WTC11 (cell line): ENCODE results near the gene TSPAN9. TPM values are rescaled to one million over a fixed set of nuclear protein-coding genes. Genes with fewer than 3 reads are reported as not detected.
A peak's percentile ranks its signal among the peaks of the same experiment; 100 is the strongest.

Source experiments
- ATAC-seq: fragments of 200-7000 bp; cut with Tn5 transposase; 2 replicates; pipeline ENCODE4 v1.10.0; 2021; ENCODE audit warnings: mild to moderate bottlenecking, moderate library complexity
- CTCF ChIA-PET: fragments of 300-600 bp; sonication (Branson Sonifier 250); formaldehyde crosslinking; loops from one replicate; lab custom pipeline; 2021; ENCODE audit warnings: antibody characterized with exemption; lab: Charles Lee
- POLR2A ChIA-PET: fragments of 350-600 bp; sonication (Branson Sonifier 250); formaldehyde crosslinking; loops from one replicate; lab custom pipeline; 2021; ENCODE audit warnings: antibody characterized with exemption; lab: Charles Lee
- DNase-seq: peaks from one replicate; pipeline ENCODE4 v3.0.0; 2021; ENCODE audit warnings: low spot score
- H3K27ac Mint-ChIP-seq: 2 replicates; pipeline ENCODE4 v1.8.0; 2021; ENCODE audit warnings: mixed read lengths
- H3K27me3 Mint-ChIP-seq: 2 replicates; pipeline ENCODE4 v1.8.0; 2021; ENCODE audit warnings: low read depth, mild to moderate bottlenecking, moderate library complexity, mixed read lengths
- H3K36me3 Mint-ChIP-seq: 2 replicates; pipeline ENCODE4 v1.8.0; 2021; ENCODE audit warnings: mixed read lengths
- H3K4me1 Mint-ChIP-seq: 2 replicates; pipeline ENCODE4 v1.8.0; 2022; ENCODE audit warnings: mixed read lengths
- H3K4me3 Mint-ChIP-seq: 2 replicates; pipeline ENCODE4 v1.8.0; 2021; ENCODE audit warnings: mild to moderate bottlenecking, moderate library complexity, mixed read lengths
- H3K9me3 Mint-ChIP-seq: 2 replicates; pipeline ENCODE4 v1.8.0; 2021; ENCODE audit warnings: mixed read lengths
- HMGXB4 ChIP-seq: sonication (generic); formaldehyde crosslinking; IDR thresholded peaks from 2 replicates; pipeline ENCODE4 v1.8.1; 2023; ENCODE audit warnings: mild to moderate bottlenecking, moderate library complexity, missing genetic modification reagents
- NR2C2 ChIP-seq: sonication (generic); formaldehyde crosslinking; IDR thresholded peaks from 2 replicates; pipeline ENCODE4 v1.8.0; 2022; ENCODE audit warnings: mild to moderate bottlenecking, missing genetic modification reagents
- SMAD3 ChIP-seq: sonication (generic); formaldehyde crosslinking; IDR thresholded peaks from 2 replicates; pipeline ENCODE4 v1.8.0; 2022; ENCODE audit warnings: missing genetic modification reagents, mild to moderate bottlenecking, borderline replicate concordance
- USF2 ChIP-seq: sonication (generic); formaldehyde crosslinking; IDR thresholded peaks from 2 replicates; pipeline ENCODE4 v1.8.1; 2023; ENCODE audit warnings: mild to moderate bottlenecking, missing genetic modification reagents, moderate library complexity
- ZNF219 ChIP-seq: sonication (generic); formaldehyde crosslinking; IDR thresholded peaks from 2 replicates; pipeline ENCODE4 v1.8.0; 2023; ENCODE audit warnings: missing genetic modification reagents, mild to moderate bottlenecking, borderline replicate concordance
- ZNF423 ChIP-seq: fragments of 250-450 bp; sonication (Bioruptor Pico); IDR thresholded peaks from 2 replicates; pipeline ENCODE4 v2.1.2; 2022; ENCODE audit warnings: mild to moderate bottlenecking, moderate library complexity
- ZNF512 ChIP-seq: sonication (generic); formaldehyde crosslinking; IDR thresholded peaks from 2 replicates; pipeline ENCODE4 v1.8.1; 2022; ENCODE audit warnings: missing genetic modification reagents, borderline replicate concordance
- total RNA-seq: library from RNA; stranded (reverse); gene quantifications from 3 replicates; pipeline ENCODE4 v1.2.3, GENCODE V29; 2021
- TF ChIP-seq, protein P1 (sequence below): sonication (generic); formaldehyde crosslinking; conservative IDR thresholded peaks from 2 replicates; pipeline ENCODE4 v1.8.1; 2022; ENCODE audit warnings: mild to moderate bottlenecking, missing genetic modification reagents
- TF ChIP-seq, protein P2 (sequence below): sonication (generic); formaldehyde crosslinking; IDR thresholded peaks from 2 replicates; pipeline ENCODE4 v1.8.0; 2022; ENCODE audit warnings: mild to moderate bottlenecking, missing genetic modification reagents
- TF ChIP-seq, protein P3 (sequence below): sonication (generic); formaldehyde crosslinking; IDR thresholded peaks from 2 replicates; pipeline ENCODE4 v1.8.1; 2022; ENCODE audit warnings: low read depth, missing genetic modification reagents, borderline replicate concordance
- TF ChIP-seq, protein P4 (sequence below): sonication (generic); formaldehyde crosslinking; IDR thresholded peaks from 2 replicates; pipeline ENCODE4 v1.8.1; 2023; ENCODE audit warnings: mild to moderate bottlenecking, missing genetic modification reagents, borderline replicate concordance

TSPAN9 gene
- total RNA-seq, 1 experiment from 2014 or later: 27.6 TPM

- DNase-seq (no peak), ATAC-seq (no peak)
- ChIA-PET POLR2A (no interaction called here), CTCF (interaction anchor here (1.0 to 5.8 kb wide), 3 partner anchors 14 to 220 kb away, joined by 3 to 20 read pairs (median 5); no protein-coding TSS in a partner anchor)
- Mint-ChIP-seq H3K9me3 (no peaks in the 10 kb centered on the region), H3K4me3 (no peak overlapping the region), H3K27ac (no peak overlapping the region), H3K36me3 (no peaks in the 10 kb centered on the region), H3K27me3 (peaks cover 6% of the 10 kb centered on the region; the same call in 1 of the 2 replicates), H3K4me1 (peaks cover 10% of the 10 kb centered on the region)
- TF ChIP-seq HMGXB4 (CRISPR knock-in tag) (no peak), ZNF219 (no peak), USF2 (CRISPR knock-in tag) (no peak), ZNF423 (CRISPR knock-in tag) (no peak)
- TF ChIP-seq, protein P1, sequence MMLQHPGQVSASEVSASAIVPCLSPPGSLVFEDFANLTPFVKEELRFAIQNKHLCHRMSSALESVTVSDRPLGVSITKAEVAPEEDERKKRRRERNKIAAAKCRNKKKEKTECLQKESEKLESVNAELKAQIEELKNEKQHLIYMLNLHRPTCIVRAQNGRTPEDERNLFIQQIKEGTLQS (CRISPR knock-in tag): no peak
- TF ChIP-seq, protein P2, sequence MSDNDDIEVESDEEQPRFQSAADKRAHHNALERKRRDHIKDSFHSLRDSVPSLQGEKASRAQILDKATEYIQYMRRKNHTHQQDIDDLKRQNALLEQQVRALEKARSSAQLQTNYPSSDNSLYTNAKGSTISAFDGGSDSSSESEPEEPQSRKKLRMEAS (CRISPR knock-in tag): no peak
Observed at GRCh38 chr12:3055026-3055703, 22.0 kb upstream of the TSPAN9 start.

DNA sequence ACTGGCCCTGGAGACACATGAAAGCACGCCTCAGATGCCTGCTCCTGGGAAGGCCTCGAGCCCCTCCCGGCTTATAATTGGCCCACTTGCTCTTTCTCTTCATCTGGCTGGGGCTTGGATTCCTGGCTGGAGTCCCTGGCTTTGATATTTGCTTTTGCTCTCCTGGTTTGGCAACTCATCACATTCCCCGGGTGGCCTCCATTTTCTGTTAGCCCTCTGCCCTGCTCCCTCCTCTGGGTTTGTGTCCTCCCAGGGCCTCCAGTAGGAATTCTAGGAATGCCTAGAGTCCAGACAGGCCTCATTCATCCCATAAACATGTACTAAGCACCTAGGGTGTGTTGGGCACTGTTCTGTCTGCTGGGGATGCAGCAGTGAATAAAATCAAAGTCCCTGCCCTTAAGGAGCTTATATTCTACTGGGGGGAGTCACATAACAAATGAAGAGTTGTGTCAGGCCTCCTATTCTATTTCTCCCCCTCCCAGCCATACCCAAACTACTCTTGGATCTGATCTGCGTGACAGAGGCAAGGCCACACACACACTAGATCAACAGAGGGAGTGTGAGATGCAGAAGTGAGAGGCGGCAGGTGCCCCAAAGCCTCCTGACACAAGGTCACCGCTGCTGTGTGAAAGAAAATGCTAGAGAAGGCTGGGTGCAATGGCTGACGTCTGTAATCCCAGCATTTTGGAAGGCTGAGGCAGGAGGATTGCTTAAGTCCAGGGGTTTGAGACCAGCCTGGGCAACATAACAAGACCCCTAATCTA, 21.3 kb upstream of the TSPAN9 start:
- H3K27me3 Mint-ChIP-seq: no peaks in the 10 kb centered on the region; the same call in 1 of the 2 replicates
- no peak overlapping the region for H3K27ac Mint-ChIP-seq
- no peaks in the 10 kb centered on the region for H3K9me3 Mint-ChIP-seq
- CTCF ChIA-PET: interaction anchor here (1.0 to 5.8 kb wide), 2 partner anchors 17 to 219 kb away, joined by 3 to 20 read pairs; no protein-coding TSS in a partner anchor
- H3K4me3 Mint-ChIP-seq: no peak overlapping the region
- ATAC-seq: peak; percentile 80
- H3K4me1 Mint-ChIP-seq: peaks cover 10% of the 10 kb centered on the region
- no peak for DNase-seq
- TF ChIP-seq, protein P3, sequence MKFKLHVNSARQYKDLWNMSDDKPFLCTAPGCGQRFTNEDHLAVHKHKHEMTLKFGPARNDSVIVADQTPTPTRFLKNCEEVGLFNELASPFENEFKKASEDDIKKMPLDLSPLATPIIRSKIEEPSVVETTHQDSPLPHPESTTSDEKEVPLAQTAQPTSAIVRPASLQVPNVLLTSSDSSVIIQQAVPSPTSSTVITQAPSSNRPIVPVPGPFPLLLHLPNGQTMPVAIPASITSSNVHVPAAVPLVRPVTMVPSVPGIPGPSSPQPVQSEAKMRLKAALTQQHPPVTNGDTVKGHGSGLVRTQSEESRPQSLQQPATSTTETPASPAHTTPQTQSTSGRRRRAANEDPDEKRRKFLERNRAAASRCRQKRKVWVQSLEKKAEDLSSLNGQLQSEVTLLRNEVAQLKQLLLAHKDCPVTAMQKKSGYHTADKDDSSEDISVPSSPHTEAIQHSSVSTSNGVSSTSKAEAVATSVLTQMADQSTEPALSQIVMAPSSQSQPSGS (CRISPR knock-in tag): no peak
- TF ChIP-seq NR2C2 (no peak), SMAD3 (CRISPR knock-in tag) (no peak)
- TF ChIP-seq, all 79 proteins: peak for 0
- H3K36me3 Mint-ChIP-seq: no peaks in the 10 kb centered on the region
- POLR2A ChIA-PET: no interaction called here

- H3K4me1 Mint-ChIP-seq: peaks cover 21% of the 10 kb centered on the region
- CTCF ChIA-PET: interaction anchor here (2.0 to 2.9 kb wide), 2 partner anchors 12 to 20 kb away, joined by 11 to 12 read pairs; no protein-coding TSS in a partner anchor
- no peak overlapping the region for H3K27ac Mint-ChIP-seq
- POLR2A ChIA-PET: no interaction called here
- H3K27me3 Mint-ChIP-seq: peaks cover 2% of the 10 kb centered on the region; the same call in 1 of the 2 replicates
- H3K4me3 Mint-ChIP-seq: no peak overlapping the region
- DNase-seq (no peak), ATAC-seq (no peak)
- peaks cover 11% of the 10 kb centered on the region for H3K36me3 Mint-ChIP-seq
- TF ChIP-seq, protein P4, sequence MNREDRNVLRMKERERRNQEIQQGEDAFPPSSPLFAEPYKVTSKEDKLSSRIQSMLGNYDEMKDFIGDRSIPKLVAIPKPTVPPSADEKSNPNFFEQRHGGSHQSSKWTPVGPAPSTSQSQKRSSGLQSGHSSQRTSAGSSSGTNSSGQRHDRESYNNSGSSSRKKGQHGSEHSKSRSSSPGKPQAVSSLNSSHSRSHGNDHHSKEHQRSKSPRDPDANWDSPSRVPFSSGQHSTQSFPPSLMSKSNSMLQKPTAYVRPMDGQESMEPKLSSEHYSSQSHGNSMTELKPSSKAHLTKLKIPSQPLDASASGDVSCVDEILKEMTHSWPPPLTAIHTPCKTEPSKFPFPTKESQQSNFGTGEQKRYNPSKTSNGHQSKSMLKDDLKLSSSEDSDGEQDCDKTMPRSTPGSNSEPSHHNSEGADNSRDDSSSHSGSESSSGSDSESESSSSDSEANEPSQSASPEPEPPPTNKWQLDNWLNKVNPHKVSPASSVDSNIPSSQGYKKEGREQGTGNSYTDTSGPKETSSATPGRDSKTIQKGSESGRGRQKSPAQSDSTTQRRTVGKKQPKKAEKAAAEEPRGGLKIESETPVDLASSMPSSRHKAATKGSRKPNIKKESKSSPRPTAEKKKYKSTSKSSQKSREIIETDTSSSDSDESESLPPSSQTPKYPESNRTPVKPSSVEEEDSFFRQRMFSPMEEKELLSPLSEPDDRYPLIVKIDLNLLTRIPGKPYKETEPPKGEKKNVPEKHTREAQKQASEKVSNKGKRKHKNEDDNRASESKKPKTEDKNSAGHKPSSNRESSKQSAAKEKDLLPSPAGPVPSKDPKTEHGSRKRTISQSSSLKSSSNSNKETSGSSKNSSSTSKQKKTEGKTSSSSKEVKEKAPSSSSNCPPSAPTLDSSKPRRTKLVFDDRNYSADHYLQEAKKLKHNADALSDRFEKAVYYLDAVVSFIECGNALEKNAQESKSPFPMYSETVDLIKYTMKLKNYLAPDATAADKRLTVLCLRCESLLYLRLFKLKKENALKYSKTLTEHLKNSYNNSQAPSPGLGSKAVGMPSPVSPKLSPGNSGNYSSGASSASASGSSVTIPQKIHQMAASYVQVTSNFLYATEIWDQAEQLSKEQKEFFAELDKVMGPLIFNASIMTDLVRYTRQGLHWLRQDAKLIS (CRISPR knock-in tag): no peak
- TF ChIP-seq ZNF512: no peak
- H3K9me3 Mint-ChIP-seq: peaks cover 14% of the 10 kb centered on the region
Observed at GRCh38 chr12:3061059-3061458, 16.1 kb upstream of the TSPAN9 start.
